GM18519 (cell line): ENCODE measurements around the gene MAP2K4.
"Not testable (repeated sequence)": the region's sequence is repeated elsewhere in the genome, so short reads cannot be mapped to it uniquely, and the experiment has no call there.

Source experiments
- ATAC-seq: cut with Tn5 transposase; IDR thresholded peaks from one replicate; pipeline ENCODE4 v1.9.1; 2021; ENCODE audit warnings: mild to moderate bottlenecking, moderate library complexity; ENCODE audit not compliant: unreplicated experiment, low FRiP score

MAP2K4 gene

DNA sequence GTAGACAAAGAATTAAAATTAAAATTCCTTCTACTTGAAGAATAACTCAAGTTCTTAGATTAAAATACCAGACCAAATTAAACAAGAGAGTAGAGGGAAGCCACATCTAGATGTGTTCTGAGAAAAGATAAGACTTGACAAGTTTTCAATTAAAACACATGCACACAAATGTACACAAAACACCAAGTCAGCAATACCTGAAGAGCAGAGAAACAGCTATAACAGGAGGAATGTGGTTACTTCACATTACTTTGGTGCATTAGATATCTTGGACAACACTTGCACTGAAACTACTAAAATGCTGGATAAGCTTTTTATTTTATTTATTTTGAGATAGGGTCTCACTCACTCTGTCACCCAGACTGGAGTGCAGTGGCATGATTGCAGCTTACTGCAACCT is 113.9 kb downstream of the MAP2K4 start:
- ATAC-seq: no peak

DNA sequence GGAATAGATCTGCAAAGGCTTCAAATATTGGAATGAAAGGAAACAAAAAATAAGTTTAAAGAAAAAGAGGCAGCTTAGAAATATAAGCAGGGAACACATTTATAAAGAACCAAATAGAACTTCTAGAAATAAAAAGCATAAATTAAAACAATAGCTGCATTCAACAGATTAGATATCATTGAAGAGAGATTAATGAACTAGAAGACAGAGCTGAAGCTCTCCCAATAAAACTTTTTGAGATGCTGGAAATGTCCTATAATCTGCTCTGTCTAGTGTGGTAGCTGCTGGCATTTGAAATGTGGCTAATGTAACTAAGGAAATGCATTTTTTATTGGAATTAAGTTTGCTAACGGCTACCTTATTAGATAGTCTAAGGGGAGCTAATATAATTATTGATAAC is 115.6 kb downstream of the MAP2K4 start:
- no peak for ATAC-seq

DNA sequence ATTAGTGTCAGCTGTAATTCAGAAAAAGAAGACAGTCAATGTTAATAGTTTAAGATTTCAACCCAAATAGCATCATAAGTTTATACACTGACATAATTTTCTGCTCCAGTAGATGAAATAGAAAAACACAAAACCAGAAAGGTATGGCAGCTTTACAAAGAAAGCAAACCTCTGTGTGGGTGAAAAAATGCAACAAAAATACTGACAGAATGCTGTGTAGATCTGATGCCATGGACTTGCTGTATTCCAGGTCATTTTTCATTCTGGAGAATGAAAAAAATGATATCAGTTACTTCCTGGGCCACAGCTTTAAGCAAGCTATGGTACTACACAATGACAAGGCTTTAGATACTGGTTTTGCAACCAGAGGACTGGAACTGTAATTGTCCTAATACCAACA is 116.0 kb downstream of the MAP2K4 start:
- ATAC-seq: no peak

DNA sequence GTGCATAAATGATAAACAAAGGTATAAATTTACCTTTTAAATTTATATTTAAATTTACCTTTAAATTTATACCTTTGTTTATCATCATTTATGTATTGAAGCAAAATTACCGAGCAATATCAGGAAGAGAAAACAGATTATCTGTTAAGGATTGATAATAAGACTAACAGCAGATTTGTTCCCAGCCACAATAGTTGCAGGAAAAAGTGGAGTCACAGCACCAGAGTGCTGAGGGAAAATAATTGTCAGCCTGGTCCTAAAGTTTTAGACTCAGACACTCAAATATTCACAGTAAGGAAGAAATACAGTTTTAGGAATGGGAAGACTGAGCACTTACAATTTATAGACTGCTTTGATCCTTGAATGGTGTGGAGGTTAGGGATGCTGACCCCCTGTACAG is 117.2 kb downstream of the MAP2K4 start:
- ATAC-seq: no peak

DNA sequence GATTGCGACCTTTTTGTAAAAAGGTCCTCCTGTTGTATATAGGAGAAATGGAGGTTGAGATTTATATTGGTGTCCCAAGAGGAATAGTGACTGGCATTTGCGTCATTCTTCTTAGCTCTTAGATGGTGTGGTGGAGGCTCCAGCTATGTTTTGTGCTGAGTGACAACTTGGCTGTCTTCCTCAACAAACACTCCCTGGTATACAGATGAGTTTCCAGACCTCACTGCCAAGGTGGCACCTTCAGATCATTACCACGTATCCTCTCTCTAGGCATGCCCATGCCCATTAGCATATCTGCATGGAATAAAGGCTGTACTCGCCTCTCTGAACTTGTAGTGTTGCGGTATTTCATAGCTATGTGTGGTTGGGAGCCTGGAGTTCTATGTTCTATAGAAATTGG is 120.0 kb downstream of the MAP2K4 start:
- no peak for ATAC-seq

DNA sequence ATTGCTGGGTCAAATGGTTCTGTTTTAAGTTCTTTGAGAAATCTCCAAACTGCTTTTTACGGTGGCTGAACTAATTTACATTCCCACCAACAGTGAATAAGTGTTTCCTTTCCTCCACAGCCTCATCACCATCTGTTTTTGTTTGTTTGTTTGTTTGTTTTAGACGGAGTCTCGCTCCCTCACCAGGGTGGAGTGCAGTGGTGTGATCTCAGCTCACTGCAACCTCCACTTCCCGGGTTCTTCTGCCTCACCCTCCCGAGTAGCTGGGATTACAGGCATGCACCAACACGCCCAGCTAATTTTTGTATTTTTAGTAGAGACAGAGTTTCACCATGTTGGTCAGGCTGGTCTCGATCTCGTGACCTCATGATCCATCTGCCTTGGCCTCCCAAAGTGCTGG is 141.5 kb downstream of the MAP2K4 start:
- not testable (repeated sequence) for ATAC-seq

DNA sequence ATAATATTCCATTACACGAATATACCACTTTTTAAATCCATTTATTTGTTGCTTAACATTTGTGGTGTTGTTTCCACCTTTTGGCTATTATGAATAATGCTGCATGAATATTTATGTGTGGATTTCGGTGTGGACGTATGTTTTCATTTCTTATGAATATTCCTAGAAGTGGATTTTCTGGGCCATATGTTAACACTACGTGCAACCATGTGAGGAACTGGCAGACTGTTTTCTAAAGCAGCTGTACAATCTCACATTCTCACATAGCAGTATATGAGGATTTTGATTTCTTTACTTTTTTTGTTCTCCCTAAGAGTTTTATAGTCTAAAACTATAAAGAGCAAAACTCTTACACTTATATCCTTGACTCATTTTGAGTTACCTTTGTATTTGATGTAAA is 143.4 kb downstream of the MAP2K4 start:
- ATAC-seq: no peak

DNA sequence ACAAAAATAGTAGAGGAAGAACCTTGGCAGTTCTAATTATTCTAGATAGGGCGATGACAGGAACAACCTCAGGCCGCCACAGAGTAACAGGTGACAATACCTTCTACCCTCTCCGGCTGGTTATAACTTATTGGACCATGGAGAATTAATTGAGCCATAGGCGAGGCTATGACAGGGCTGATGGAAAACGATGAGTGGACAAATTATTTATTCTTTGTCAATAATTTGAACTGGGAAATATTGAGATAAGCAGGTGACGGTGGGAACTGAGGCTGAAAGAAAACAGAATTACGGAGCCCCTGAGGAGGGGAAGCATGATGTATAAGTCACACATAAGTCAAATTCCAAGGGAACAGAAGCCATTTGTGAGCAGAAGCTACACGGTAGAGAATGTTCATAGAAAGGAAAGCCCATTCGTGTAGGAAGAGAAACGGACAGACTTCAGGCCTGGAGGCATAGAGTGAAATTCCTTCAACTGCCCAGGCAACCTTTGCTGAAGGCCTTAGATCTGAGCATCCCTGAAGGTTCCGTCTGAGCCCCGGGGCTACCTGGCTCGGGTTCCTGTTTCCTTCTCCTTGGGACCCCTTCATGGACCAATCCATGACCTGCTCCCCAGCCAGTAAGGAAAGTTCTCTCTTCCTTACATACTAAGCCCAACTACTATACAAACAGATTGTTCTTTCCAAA is 158.1 kb downstream of the MAP2K4 start:
- no peak for ATAC-seq

DNA sequence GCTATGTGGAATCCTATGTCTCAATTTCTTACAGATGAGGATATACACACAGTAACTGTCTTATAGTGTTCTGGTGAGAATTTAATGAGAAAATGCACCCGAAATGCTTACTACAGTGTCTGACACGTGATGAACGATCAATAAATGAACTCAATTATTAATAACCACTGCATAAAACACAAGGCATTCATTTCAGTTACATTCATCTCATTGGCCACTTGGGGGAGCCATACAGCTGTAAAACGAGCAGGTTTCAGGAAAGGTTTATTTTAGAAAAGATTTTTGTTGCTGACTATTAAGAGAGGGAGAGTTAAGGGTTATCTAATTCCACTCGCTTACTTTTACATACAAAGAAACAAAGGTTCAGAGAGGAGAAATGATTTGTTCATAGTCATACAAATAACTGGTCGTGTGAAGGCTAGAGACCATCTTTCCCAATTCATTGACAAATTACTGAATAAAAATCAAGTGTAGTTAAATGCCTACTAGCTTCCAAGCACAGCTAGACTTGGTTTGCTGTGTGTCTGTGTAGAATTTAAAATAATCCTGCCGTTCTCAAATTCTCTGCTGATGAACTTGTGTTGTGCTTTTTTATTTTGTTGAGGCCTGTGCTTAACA is 160.1 kb downstream of the MAP2K4 start:
- ATAC-seq: no peak

DNA sequence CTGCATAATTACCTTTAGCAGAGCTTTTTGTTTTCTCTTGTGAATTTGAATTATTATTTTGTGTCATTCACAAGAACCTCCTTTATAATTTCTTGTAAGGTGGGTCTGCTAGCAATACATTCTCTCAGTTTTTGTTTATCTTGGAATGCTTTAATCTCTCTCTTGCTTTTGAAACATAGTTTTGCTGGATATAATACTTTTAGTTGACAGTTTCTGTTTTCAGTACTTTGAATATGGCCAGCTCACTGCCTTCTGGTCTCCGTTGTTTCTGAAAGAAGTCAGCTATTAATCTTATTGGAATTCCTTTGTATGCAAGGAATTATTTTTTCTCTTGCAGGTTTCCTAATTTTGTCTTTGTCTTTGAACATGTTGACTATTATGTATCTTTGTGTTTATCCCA is 167.0 kb downstream of the MAP2K4 start:
- no peak for ATAC-seq

DNA sequence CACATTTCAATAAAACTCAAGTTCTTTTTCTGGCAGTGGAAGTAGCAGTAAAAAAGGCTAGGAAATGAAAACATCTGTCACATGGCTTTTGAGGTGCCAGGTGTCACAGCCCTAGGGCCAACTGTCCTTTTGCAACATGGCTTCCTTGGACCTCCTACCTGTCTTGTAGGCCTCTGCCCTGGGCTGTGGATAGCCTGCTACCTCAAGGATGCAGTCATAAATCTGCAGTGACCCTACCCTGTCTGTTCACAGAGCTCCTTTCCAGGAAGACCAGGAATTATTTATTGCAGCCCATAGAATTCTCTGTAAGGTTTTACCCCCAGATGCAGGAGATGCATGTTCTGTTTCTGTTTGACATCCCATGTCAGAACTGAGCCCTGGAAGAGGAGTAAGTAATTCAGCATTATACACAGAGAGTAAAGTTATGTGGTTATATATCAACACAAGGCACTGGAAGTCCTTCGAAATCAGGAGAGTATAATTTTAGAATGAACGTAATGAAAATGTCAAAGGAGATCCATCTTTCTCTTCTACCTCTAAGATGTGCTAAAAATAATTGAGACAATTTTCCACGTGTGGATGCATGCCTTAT is 172.6 kb downstream of the MAP2K4 start:
- ATAC-seq: no peak
